Ureter (tissue), 1 donor: ENCODE data around the gene ST7. TPM values are rescaled to one million over a fixed set of nuclear protein-coding genes. Genes with fewer than 3 reads are reported as not detected.

Experiments
- DNase-seq: peaks from one replicate; pipeline ENCODE4 v3.0.0-alpha.2; 2020; ENCODE audit warnings: low spot score
- total RNA-seq: library from RNA; stranded (reverse); gene quantifications from one replicate; pipeline ENCODE4 v1.2.4, GENCODE V29; 2023
- donor health status: DM: yes; HTN: yes; CAD: no.

ST7 gene
- total RNA-seq, 1 donor from 2014 or later, result 25.4 TPM

DNA sequence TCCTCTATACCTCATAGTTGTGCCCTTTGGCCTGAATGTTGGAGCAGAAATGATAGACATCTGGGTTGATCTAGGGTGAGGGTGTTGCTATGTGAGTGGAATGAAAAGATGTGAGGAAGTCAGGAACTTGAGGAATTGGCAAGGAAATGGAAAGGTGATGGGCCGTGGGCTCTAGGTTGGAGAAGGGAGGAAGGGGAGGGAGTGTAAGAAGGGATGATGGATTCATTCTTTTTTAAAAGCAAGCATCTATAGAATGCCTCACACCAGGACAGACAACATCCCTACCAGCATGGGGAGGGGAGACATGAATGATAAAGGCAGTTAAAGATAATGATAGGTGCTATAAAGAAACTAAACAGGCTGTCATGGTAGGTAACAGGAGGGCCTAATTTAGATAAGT, 201.4 kb downstream of the ST7 start:
- no peak for DNase-seq

DNA sequence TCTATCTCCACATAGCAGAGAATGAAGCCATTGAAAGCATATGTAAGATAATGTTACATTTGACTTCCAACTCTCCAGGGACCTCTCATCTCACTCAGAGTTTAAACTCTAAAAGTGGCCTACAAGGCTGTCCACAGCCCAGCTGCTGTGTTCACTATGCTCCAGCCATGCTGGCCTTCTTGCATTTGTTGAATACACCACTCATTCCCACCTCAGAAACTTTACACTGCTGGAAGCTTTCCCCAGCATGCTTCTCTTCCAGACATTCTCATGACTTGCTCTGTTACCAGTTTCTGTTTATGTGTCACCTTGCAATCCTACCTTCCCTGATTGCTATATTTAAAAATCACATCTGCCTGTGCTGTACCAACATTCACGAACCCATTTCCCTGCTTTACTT, 202.4 kb downstream of the ST7 start:
- no peak for DNase-seq

DNA sequence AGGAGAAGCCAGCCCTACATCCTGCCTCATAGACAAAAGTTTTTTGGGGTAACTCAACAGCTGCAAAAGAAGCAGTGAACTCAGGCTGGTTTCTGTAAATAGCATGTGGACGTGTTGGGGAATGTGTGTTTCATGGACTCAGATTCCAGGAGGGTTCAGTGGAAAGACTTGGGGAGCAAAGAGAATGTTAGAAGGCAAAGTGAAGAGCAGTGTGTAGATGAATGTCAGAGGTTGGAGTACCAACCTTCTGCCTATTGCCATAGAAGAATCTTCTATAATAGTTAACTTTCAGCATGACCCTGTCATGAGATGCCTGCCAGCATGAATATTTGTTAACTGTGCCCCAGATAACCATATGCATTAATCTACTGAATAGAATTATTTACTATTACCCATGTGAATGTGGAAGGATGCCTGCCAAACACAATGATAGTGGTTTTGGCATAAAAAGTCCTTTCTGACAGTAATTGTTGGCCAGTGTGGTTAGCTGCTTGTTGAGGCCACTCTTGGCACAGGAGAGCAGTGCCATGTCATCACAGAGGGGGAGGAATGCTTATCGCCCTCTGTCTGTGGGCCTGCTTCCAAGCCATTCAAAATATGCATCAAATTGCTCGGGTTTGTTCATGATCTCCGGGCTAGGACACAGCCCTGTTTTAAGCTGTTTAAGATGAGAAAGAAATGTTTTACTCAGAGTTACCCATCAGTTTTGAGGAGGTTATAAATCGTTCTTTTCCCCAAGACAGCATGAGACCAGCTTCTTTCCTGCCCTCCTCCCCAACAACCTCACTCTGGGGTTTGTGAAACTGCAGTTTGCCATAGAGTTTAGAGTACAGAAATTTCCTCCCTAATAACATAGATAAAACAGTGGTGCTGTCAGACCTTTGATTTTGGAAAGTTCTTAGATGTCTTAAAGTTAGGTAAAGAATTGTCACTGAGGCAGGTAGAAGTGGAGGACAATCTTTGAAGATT, 204.2 kb downstream of the ST7 start:
- DNase-seq, result no peak

DNA sequence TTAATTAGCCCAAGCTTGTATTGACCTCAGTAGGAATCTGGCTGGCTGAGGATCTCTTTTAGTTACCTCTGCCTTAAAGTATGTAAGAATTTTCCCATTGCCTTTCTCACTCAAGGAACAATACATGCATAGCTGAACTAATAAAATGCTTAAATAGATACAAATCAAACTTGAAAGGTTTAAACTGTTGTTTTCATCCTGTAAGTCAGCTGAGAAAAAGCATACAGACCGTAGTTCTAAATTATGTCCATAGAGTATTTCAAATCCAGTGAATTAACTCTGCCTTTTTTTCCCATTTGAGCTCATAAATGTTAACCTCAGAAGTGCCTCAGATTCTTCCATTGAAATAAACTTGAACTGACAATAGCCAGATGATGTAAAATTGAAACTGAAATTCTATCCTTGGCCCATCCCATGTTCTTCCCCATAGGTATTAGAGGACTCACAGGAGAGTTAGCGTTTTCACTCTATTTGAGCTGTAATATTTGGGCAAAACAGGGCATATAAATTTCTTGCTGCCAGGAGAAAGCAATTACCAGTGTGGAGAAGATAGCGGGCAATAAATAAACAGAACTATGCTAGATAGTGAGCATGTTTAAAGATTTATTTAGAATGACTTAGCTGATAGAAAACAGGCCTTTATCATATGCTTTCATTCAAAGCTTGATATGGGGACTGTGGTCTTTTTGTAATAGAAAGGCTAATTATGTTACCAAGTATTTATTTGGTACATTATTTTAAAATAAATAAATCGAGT, 205.8 kb downstream of the ST7 start:
- no peak for DNase-seq

DNA sequence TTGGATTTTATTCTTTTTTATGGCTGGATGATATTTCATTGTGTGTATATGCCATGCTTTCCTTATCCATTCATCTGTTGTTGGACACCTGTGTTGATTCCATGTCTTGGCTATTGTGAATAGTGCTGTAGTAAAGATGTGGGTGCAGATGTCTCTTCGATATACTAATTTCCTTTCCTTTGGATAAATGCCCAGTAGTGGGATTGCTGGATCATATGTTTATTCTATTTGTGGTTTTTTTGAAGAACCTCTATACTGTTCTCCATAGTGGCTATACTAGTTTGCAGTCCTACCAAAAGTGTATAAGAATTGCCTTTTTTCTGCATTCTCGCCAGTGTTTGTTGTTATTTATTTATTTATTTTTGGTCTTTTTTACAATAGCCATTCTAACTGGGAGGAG, 209.8 kb downstream of the ST7 start:
- no peak for DNase-seq

DNA sequence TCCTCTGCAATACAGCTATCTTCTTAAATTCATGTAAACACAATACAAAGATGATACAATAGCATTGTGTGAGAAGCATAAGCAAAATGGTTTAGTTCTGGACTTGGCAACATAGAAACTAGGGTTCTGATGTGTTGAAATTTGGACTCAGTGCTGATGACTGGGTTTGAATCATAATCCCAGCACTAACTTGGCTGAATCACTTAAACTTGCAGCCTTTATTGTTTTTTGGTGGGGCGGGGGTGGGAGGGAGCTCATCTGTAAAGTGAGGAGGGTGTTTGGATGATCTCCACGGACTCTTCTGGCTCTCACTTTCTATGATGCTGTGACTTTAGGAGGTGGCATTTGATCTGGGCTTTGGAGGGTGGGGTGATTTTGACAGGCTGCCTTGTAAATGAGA, 211.3 kb downstream of the ST7 start:
- no peak for DNase-seq

DNA sequence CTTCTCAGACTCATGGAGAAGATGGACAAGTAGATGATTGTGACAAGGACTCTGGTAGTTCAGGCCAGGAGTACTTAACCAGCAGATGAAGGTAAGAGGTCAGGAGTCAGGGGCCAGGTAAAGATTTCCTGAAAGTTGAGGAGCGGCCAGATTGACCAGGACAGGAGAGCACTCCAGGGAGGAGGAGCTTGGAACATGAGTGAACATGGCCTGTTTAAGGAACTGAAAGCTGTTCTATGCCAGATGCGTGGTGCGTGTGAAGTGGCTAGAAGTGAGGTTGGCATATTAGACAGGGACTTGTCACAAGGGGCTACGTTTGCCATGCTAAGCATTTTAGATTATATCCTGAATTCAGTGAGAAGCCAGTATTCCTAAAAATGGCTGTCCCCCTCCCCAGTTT, 212.4 kb downstream of the ST7 start:
- DNase-seq, result no peak

DNA sequence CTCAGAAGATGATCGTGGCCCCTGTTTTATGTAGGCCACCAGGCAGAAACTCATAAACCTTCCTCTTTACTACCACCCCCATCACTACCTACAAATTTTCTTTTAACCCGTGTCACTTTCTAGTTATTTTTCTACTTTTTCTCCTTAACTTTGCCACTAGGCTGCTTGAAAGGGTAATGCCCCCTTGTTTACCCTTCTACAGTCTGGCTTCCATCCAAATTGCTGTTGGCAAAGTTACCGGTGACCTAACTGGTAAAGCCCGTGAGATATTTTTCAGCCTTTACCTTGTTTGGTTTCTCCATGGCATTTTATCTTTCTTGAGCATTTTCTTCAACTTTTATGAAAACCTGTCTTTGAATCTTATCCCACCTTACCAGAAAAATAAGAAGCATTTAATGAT, 216.6 kb downstream of the ST7 start:
- no peak for DNase-seq

DNA sequence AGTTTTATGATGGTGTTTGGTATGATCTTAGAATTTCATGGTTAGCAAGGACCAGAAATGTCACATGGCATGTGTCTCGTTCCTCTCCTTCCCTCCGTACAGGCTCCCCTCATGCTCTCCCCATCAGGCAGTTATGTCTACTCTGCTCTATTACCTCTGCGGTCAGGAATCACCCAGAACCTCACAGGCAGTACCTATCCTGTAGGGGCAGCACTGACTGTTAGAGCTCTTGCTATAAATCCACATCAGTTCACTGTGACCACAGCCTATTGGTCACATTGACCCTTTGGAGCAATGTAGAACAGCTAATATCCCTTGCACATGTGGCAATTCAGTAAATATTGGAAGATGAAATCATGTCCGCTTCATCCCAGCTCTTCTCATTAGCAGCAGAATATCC, 217.8 kb downstream of the ST7 start:
- DNase-seq, result no peak

DNA sequence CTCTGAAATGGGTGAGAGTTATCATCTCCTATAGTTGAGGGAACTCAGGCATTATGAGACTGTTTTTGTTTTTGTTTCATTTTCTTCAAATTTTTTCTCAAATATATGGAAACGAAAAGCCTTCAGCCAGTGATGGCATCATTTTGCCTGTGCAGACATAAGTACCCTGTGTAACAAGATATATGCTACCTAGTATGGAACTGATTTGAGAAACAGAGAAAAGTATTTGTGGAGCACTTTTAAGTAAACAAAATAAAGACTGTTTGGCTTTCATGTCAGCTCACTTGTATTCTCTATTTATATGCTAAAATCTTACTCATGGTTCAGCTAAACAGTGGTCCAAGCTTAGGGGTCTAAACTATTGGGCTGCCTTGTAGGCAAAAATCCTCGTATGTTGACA, 219.0 kb downstream of the ST7 start:
- no peak for DNase-seq

DNA sequence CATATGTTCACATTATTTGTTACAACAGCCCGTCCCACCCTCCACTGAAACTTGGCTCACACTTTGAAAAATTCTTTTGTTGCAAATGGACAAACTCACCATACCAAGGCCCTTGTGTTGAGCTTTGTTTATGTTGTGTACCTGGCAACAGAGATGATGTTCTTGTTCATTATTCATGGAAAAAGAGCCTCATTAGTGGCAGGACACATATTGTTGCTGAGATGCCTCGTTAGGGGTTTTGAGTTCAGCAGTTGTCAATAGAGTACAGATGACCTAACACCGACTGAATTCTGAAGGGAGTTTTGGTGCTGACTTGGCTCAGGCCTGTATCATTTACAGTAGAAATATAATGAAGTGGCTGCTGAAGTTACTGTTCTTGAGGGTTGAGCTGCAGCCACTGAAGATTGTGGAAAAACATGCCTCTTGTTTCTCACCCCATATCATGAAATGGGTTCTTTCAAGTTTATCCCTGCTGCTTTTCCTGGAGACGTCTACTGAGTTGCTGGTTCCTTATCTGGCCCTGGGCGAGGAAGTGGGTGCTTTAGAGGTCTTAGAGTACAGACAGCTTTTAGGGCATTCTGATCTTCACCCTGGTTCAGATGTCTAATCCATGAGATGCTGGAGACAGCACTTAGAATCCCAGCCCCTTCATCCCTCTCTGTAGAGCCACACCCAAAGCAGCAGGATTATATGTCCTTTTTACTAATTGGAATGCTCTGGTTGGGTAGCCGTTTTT, 219.9 kb downstream of the ST7 start:
- no peak for DNase-seq

DNA sequence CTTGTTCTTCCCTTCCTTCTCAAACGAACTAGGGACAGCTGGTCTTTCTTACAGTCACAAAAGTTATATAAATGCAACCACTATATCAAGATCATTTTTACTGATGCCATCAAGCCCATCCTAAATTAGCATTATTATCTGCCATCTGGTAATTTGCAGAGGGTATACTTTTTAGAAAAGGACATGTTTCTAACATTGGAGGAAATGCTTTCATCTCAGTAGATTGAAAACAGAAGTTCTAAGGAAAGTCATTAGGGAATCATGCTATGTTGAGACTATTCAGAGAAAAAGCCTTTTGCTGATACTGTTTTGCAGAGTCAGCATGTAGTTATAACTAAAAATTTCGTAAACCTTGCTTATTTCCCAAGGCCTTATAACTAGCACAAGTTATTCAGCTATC, 222.9 kb downstream of the ST7 start:
- DNase-seq, result no peak

DNA sequence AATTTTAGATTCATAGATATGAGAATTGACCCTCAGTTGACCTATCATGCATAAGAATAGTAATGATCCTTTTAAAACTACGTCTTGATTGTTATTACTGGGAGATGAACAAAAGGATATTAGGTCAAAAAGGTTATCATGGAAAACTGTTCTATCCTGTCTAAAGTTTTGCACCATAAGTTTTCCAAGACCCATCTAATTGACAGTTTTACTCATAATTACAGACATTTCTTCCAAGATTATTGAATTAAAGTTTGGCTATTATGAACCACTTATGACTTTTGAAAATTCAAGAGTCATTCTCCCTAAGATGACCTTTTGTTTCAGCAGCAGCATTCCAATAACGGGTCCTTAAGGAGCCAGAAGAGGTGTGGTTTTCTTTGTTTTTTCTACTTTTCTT, 225.3 kb downstream of the ST7 start:
- no peak for DNase-seq

DNA sequence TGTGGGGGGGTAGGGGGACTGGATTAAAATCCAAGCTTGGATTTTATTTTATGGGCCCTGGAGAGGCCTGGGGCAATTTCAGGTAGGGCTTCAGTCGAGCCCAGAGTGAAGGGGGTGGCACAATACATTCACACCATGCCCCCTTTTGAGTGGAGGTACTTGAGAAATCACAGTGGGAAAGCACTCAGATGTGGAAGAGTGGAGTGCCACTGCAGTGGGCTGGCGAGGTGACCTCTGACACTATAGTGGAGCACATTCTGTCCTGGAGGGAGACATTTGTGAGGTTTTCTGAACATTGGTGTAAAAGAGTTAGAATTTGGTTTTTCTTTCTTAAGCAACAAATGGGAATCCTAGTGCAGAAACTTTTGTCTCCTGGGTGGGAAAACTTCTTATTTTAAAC, 226.4 kb downstream of the ST7 start:
- DNase-seq, result no peak

DNA sequence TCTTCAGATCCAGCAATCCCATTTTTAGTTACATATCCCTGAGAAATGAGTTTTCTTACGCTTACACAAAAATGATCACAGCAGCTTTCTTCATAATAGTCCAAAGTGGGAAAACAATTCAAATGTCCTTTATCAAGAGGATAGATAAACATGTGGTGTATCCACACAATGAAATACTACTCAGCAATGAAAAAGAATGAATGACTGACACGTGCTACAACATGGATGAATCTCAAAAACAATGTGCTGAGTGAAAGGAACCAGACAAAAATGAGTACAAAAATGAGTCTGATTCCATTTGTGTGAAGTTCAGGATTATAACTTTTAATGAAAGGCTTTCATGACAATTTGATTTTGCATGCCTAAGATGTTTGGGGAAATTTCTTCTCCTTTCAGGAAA, 230.4 kb downstream of the ST7 start:
- no peak for DNase-seq

DNA sequence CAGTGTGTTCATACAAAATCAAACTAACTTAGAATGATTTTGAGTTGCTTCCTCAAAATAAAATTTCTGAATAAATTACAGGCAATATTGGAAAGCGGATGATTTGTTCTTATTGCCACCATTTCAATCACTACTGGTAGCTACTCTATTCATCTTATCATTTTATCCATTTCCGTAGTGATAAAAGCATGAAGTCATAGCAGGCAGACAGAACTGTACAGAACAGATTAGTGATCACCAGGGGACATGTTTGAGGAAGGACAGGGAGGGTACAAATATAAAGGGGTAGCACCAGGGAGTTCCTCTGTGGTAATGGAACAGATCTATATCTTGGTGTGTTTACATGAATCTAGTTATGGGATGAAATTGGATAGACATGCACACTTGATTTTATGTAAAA, 231.1 kb downstream of the ST7 start:
- no peak for DNase-seq

DNA sequence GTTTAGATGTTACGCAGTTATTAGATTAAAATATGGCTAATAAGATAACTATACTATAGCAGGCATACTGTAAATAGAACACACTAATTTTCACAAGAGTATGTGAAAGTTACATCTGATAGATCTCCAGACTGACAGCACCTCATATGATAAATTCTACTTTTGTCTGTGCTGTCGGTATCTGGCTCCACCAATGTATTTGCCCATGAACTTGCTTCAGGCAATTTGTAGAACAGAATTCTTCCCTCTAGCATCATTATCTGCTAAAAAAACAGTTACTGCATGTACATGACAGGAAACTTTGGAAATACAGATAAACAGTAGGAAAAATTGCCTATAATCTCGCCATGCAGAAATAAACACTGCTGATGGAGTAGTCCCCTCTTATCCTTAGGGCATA, 231.8 kb downstream of the ST7 start:
- DNase-seq, result no peak

DNA sequence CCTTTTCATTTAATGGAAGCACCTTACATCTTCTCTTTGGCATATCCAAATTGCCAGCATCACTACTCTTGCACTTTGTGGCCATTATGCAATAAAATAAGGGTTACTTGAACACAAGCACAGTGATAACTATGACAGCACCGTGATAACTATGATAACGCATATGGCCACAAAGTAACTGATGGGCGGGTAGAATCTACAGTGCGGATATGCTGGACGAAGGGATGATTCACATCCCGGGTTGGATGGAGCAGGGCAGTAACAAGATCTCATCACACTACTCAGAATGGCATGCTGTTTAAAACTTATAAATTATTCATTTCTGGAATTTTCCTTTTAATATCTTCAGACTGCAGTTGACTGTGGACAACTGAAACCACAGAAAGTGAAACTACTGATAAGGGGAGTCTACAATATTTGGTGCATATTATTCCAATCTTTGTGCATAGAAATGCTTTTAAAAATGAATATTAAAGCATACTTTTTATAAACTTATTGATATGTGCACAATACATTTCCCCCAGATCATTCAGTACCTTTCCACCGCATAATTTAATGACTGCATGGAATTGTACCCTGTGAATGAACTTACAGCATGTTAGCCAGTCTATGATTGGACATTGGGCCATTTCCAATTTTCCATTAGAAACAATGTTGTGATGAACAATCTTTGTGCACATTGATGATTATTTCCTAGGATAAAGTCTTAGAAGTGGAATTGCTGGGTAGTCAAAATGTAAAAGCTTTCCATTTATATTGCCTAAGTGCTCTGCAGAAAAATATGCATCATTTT, 233.1 kb downstream of the ST7 start:
- no peak for DNase-seq

DNA sequence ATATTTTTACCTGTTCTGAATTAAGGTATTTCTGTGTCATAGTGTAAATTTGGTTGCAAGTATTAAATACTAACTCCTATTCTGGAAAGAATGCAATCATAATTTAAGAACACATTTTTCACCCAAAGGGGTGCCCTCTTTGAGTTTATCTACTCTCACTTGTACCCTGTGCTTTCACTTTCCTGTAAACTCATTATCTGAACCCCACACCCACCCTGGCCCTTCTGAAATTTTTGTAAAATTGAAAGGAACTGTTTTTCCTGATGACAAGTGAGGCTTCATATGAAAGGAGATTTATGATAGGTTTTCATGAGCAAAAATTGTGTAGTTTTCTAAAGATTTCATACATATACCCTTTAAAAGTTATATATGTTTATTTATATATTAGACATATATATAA, 235.1 kb downstream of the ST7 start:
- DNase-seq, result no peak

DNA sequence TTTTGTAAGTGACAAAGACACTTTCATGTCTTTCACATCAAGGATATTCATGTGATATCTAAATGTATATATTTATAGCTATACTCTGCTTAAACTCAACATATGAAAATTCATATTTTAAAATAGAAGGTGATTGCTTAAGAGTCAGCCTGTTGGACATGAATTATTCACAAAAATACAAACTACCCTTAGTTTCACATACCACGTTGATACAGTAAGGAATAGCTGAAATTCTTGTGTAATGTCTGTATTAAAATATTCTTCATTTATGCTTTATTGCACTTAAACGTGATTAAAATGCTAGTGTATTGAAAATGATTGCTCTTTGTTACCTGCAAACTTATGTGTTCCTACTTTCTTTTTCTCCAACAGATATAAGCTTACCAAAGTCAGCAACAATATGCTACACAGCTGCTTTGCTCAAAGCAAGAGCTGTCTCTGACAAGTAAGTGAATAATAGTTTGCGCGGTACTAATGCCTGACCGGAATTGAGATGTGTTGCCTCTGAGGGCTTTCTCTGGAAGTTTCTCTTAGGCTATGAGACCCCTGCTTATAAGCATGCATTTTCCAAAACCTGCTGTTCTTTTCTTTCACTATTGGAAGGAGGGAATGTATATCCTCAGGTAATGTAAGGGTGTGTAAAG, 235.8 kb downstream of the ST7 start:
- DNase-seq, result no peak

DNA sequence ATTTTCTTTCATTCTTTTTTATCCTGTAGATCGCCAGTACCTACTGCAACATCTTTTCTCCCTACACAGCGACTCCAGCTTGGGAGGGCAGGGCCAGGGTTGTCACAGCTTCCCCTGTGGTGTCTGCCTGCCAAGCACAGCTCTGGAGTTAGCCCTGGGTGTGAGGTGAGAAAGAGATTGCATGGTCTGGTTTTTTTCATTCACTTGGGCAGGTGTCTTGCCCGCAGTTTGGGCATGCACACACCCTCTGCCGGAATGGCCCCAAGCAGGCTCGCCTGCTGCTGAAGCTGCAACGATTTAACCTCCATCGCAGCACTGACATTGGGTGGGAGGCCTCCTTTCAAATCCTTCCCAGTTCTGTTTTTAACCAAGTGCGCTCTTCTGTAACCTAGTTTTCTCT, 236.8 kb downstream of the ST7 start:
- no peak for DNase-seq
